HCT116 (cell line): ENCODE measurements around the gene SLC13A3. TPM values are rescaled to one million over a fixed set of nuclear protein-coding genes. Genes with fewer than 3 reads are reported as not detected.

Experiments used
- ATAC-seq: fragments of 200-7000 bp; cut with Tn5 transposase; 2 replicates; pipeline ENCODE4 v1.9.1; 2020; ENCODE audit warnings: mild to moderate bottlenecking, moderate library complexity
- BruUV-seq: library from RNA; stranded (reverse); fragments of 400-500 nt; replicated peaks from 2 replicates; lab custom pipeline; 2021; lab: Mats Ljungman, UMichigan
- CTCF ChIA-PET: fragments of 300-600 bp; sonication (Branson Sonifier 250); formaldehyde crosslinking; loops from one replicate; lab custom pipeline; 2021; ENCODE audit warnings: antibody characterized with exemption; lab: Charles Lee
- POLR2A ChIA-PET: fragments of 300-600, 350-600 bp; sonication (Branson Sonifier 250); formaldehyde crosslinking; loops from one replicate; lab custom pipeline; 2021; ENCODE audit warnings: antibody characterized with exemption; lab: Charles Lee
- RAD21 ChIA-PET, 2 experiments: fragments of 300-600 bp; sonication (Branson Sonifier 250); formaldehyde crosslinking; loops; one replicate each; lab custom pipeline; 2023; ENCODE audit warnings: low total read pairs in 2 of 2; ENCODE audit not compliant: uncharacterized antibody in 2 of 2, unreplicated experiment in 2 of 2, low non-redundant PET in 1 of 2; lab: Charles Lee
- DNase-seq: peaks from one replicate; pipeline ENCODE4 v3.0.0-alpha.2; 2010; ENCODE audit warnings: low read depth, low spot score
- H2AFZ ChIP-seq: fragments of 200-600 bp; shearing (Covaris generic), sonication (generic); 2 replicates; pipeline ENCODE4 v1.6.1; 2017; ENCODE audit warnings: low read depth, mixed run types, mixed read lengths, antibody characterized with exemption, low read length; ENCODE audit not compliant: poor library complexity, severe bottlenecking
- H3K27ac ChIP-seq: 2 replicates; pipeline ENCODE4 v1.5.1; 2012; ENCODE audit warnings: low read depth, low read length
- H3K27me3 ChIP-seq: fragments of 200-600 bp; sonication (generic); 2 replicates; pipeline ENCODE4 v1.6.1; 2016; ENCODE audit warnings: mixed run types, low read length, mixed read lengths; ENCODE audit not compliant: insufficient read depth
- H3K36me3 ChIP-seq, 2 experiments: fragments of 200-500 bp in 1 of 2; fragments of 200-600 bp in 1 of 2; sonication (Bioruptor generic) in 1 of 2; sonication (generic) in 1 of 2; 2 replicates each; pipeline versions ENCODE4 v1.5.1 to v1.6.1; 2014 to 2016; ENCODE audit warnings: low read length in 2 of 2, inconsistent platforms in 1 of 2, mixed read lengths in 1 of 2, mixed run types in 1 of 2; ENCODE audit not compliant: insufficient read depth in 2 of 2, control insufficient read depth in 1 of 2
- H3K4me1 ChIP-seq, 2 experiments: fragments of 200-600 bp in 1 of 2; sonication (generic) in 1 of 2; 2 replicates each; pipeline versions ENCODE4 v1.5.1 to v1.6.1; 2012 to 2017; ENCODE audit warnings: low read length in 2 of 2, inconsistent platforms in 1 of 2, mild to moderate bottlenecking in 1 of 2, mixed read lengths in 1 of 2, mixed run types in 1 of 2, moderate library complexity in 1 of 2; ENCODE audit not compliant: insufficient read depth in 2 of 2, control insufficient read depth in 1 of 2
- H3K4me2 ChIP-seq: fragments of 200-600 bp; sonication (generic); 2 replicates; pipeline ENCODE4 v1.6.1; 2017; ENCODE audit warnings: mixed run types, low read length, mixed read lengths
- H3K4me3 ChIP-seq, 2 experiments: fragments of 200-600 bp in 1 of 2; sonication (generic) in 1 of 2; replicated peaks in 1 of 2; 2 replicates each; pipeline ENCODE4 v1.5.1; 2011 to 2016; ENCODE audit warnings: low read length in 2 of 2, control low read depth in 1 of 2, low read depth in 1 of 2, mild to moderate bottlenecking in 1 of 2, mixed read lengths in 1 of 2, mixed run types in 1 of 2
- H3K79me2 ChIP-seq: fragments of 200-600 bp; sonication (generic); 2 replicates; pipeline ENCODE4 v1.6.1; 2017; ENCODE audit warnings: mild to moderate bottlenecking, mixed run types, low read length, moderate library complexity, mixed read lengths; ENCODE audit not compliant: insufficient read depth
- H3K9ac ChIP-seq: fragments of 200-600 bp; sonication (generic); 2 replicates; pipeline ENCODE4 v1.6.1; 2016; ENCODE audit warnings: low read length, mixed read lengths
- H3K9me2 ChIP-seq: fragments of 200-600 bp; sonication (generic), shearing (Covaris generic); 2 replicates; pipeline ENCODE4 v1.6.1; 2017; ENCODE audit warnings: mixed run types, mild to moderate bottlenecking, moderate library complexity; ENCODE audit not compliant: insufficient read depth
- H3K9me3 ChIP-seq, 2 experiments: fragments of 200-500 bp in 1 of 2; fragments of 200-600 bp in 1 of 2; sonication (Bioruptor generic) in 1 of 2; sonication (generic) in 1 of 2; 2 replicates each; pipeline ENCODE4 v1.6.1; 2014 to 2017; ENCODE audit warnings: low read length in 2 of 2, mixed read lengths in 2 of 2, inconsistent platforms in 1 of 2, low read depth in 1 of 2, mild to moderate bottlenecking in 1 of 2, mixed run types in 1 of 2, moderate library complexity in 1 of 2; ENCODE audit not compliant: control insufficient read depth in 1 of 2, insufficient read depth in 1 of 2
- H4K20me1 ChIP-seq: fragments of 200-600 bp; sonication (generic), shearing (Covaris generic); 2 replicates; pipeline ENCODE4 v1.6.1; 2017; ENCODE audit warnings: mixed run types, mild to moderate bottlenecking, moderate library complexity; ENCODE audit not compliant: insufficient read depth
- CBX3 ChIP-seq: IDR thresholded peaks from 2 replicates; pipeline ENCODE4 v1.6.1; 2012; ENCODE audit warnings: low read depth
- CEBPB ChIP-seq: IDR thresholded peaks from 2 replicates; pipeline ENCODE4 v1.6.1; 2012; ENCODE audit warnings: low read depth
- EGR1 ChIP-seq: IDR thresholded peaks from 2 replicates; pipeline ENCODE4 v1.6.1; 2012; ENCODE audit warnings: low read depth
- ELF1 ChIP-seq: IDR thresholded peaks from 2 replicates; pipeline ENCODE4 v1.6.1; 2012; ENCODE audit warnings: low read depth, borderline replicate concordance
- EZH2 ChIP-seq: fragments of 200-600 bp; sonication (generic); IDR thresholded peaks from 2 replicates; pipeline ENCODE4 v1.6.1; 2017; ENCODE audit warnings: antibody characterized with exemption, mixed run types
- FOSL1 ChIP-seq: IDR thresholded peaks from 2 replicates; pipeline ENCODE4 v1.6.1; 2012; ENCODE audit warnings: low read depth
- JUND ChIP-seq: IDR thresholded peaks from 2 replicates; pipeline ENCODE4 v1.6.1; 2012
- POLR2A ChIP-seq: IDR thresholded peaks from 2 replicates; pipeline ENCODE4 v1.7.0; 2011; ENCODE audit warnings: borderline replicate concordance; ENCODE audit not compliant: insufficient read depth, insufficient read length; ENCODE audit errors: extremely low read depth
- POLR2AphosphoS5 ChIP-seq: IDR thresholded peaks from 2 replicates; pipeline ENCODE4 v1.6.1; 2011; ENCODE audit warnings: mild to moderate bottlenecking, low read depth, low read length, moderate library complexity
- RAD21 ChIP-seq: IDR thresholded peaks from 2 replicates; pipeline ENCODE4 v1.6.1; 2012; ENCODE audit warnings: low read depth, mild to moderate bottlenecking
- SIN3A ChIP-seq: IDR thresholded peaks from 2 replicates; pipeline ENCODE4 v1.6.1; 2012; ENCODE audit warnings: low read depth
- SP1 ChIP-seq: IDR thresholded peaks from 2 replicates; pipeline ENCODE4 v1.6.1; 2012; ENCODE audit warnings: low read depth
- SRF ChIP-seq: IDR thresholded peaks from 2 replicates; pipeline ENCODE4 v1.6.1; 2012; ENCODE audit warnings: low read depth
- YY1 ChIP-seq: IDR thresholded peaks from 2 replicates; pipeline ENCODE4 v1.6.1; 2011; ENCODE audit warnings: low read length, low read depth, moderate library complexity, mild to moderate bottlenecking; ENCODE audit not compliant: insufficient replicate concordance; ENCODE audit errors: extremely low read depth
- intact Hi-C: fragments of 100-400 bp; cut with micrococcal nuclease; formaldehyde crosslinking; loops from 2 replicates; pipeline ENCODE4 v1.10.0; 2022
- total RNA-seq: library from RNA; stranded (reverse); gene quantifications from one replicate; pipeline ENCODE4 v1.2.1, GENCODE V29; 2021; ENCODE audit not compliant: unreplicated experiment
- TF ChIP-seq, protein P1 (sequence below): IDR thresholded peaks from 2 replicates; pipeline ENCODE4 v1.6.1; 2012
- TF ChIP-seq, protein P2 (sequence below): IDR thresholded peaks from 2 replicates; pipeline ENCODE4 v1.6.1; 2012
- TF ChIP-seq, protein P3 (sequence below): IDR thresholded peaks from 2 replicates; pipeline ENCODE4 v1.6.1; 2011; ENCODE audit warnings: mild to moderate bottlenecking, low read length, moderate library complexity; ENCODE audit not compliant: insufficient replicate concordance; ENCODE audit errors: extremely low read depth
- TF ChIP-seq, protein P4 (sequence below): IDR thresholded peaks from 2 replicates; pipeline ENCODE4 v1.6.1; 2012; ENCODE audit warnings: low read depth

SLC13A3 gene
- total RNA-seq, 1 experiment from 2014 or later: not detected

DNA sequence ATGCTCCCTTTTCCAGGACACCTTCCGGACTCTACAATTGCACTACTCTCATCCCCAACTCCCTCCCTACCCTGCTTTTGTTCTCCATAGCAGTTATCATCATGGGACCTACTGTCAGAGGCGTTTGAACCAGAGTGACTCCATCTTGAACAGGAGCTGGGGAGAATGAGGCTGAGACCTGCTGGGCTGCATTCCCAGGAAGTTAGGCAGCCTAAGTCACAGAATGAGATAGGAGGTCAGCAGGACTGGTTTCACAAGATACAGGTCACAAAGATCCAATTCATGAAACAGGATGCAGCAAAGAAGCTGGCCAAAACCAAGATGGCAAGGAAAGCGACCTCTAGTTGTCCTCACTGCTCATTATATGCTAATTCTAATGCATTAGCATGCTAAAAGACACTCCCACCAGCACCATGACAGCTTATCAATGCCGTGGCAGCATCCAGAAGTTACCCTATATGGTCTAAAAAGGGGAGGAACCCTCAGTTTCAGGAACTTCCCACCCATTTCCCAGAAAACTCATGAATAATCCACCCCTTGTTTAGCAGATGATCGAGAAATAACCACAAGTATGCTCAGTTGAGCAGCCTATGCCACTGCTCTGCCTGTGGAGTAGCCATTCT, 15.6 kb downstream of the SLC13A3 start (continued):
- TF ChIP-seq SIN3A: no peak
- no peak for TF ChIP-seq EZH2
- TF ChIP-seq CEBPB: no peak
- TF ChIP-seq, protein P1, sequence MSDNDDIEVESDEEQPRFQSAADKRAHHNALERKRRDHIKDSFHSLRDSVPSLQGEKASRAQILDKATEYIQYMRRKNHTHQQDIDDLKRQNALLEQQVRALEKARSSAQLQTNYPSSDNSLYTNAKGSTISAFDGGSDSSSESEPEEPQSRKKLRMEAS: no peak

DNA sequence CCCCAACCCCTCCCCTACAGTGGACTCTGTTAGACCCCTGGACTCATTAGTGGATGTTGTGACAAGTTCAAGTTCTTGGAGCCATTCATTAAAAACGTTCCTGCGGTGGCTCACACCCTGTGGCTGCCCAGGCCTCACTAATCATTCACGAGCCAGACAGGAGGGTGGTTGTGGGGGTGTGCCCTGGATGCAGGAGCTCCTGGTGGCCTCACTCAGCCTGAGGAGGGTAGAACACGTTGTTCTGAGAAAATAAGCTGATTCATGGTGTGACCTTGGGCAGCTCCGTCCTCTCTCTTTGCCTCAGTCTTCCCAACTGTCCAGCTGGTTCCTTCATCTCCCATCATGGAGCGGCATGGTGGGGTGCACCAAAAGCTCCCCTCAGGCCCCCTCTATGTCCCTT, 16.7 kb downstream of the SLC13A3 start:
- ChIA-PET CTCF (no interaction called here), RAD21 (no interaction called here), POLR2A (no interaction called here)
- H3K36me3 ChIP-seq: no peaks in the 10 kb centered on the region
- H2AFZ ChIP-seq: no peak overlapping the region
- intact Hi-C loops: no loop called here
- H3K4me1 ChIP-seq: no peaks in the 10 kb centered on the region; a peak in 1 of 4 replicates
- H3K27me3 ChIP-seq: no peaks in the 10 kb centered on the region; the same call in 1 of the 2 replicates
- ATAC-seq (no peak), DNase-seq (no peak)
- no peak overlapping the region for H3K4me2 ChIP-seq
- H3K9me3 ChIP-seq: peaks cover 0 to 4% of the 10 kb centered on the region in 2 experiments; a peak in 1 of 4 replicates
- no peaks in the 10 kb centered on the region for H4K20me1 ChIP-seq
- no TSS peak for BruUV-seq
- H3K4me3 ChIP-seq: no peak overlapping the region
- no peaks in the 10 kb centered on the region for H3K79me2 ChIP-seq
- H3K9me2 ChIP-seq: no peaks in the 10 kb centered on the region
- no peak for TF ChIP-seq SP1
- TF ChIP-seq CBX3: no peak
- TF ChIP-seq, protein P2, sequence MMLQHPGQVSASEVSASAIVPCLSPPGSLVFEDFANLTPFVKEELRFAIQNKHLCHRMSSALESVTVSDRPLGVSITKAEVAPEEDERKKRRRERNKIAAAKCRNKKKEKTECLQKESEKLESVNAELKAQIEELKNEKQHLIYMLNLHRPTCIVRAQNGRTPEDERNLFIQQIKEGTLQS: no peak
- TF ChIP-seq POLR2A: no peak
- TF ChIP-seq JUND: no peak
- no peak for TF ChIP-seq POLR2AphosphoS5
- TF ChIP-seq EZH2: no peak
- TF ChIP-seq RAD21: no peak
- no peak for TF ChIP-seq YY1
- TF ChIP-seq EGR1: no peak
- TF ChIP-seq CEBPB: no peak
- no peak for TF ChIP-seq ELF1
- TF ChIP-seq, protein P1: no peak
- no peak for TF ChIP-seq SIN3A
- TF ChIP-seq FOSL1: no peak
- no peak for TF ChIP-seq SRF
- TF ChIP-seq, protein P3, sequence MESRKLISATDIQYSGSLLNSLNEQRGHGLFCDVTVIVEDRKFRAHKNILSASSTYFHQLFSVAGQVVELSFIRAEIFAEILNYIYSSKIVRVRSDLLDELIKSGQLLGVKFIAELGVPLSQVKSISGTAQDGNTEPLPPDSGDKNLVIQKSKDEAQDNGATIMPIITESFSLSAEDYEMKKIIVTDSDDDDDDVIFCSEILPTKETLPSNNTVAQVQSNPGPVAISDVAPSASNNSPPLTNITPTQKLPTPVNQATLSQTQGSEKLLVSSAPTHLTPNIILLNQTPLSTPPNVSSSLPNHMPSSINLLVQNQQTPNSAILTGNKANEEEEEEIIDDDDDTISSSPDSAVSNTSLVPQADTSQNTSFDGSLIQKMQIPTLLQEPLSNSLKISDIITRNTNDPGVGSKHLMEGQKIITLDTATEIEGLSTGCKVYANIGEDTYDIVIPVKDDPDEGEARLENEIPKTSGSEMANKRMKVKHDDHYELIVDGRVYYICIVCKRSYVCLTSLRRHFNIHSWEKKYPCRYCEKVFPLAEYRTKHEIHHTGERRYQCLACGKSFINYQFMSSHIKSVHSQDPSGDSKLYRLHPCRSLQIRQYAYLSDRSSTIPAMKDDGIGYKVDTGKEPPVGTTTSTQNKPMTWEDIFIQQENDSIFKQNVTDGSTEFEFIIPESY: no peak
- TF ChIP-seq, protein P4, sequence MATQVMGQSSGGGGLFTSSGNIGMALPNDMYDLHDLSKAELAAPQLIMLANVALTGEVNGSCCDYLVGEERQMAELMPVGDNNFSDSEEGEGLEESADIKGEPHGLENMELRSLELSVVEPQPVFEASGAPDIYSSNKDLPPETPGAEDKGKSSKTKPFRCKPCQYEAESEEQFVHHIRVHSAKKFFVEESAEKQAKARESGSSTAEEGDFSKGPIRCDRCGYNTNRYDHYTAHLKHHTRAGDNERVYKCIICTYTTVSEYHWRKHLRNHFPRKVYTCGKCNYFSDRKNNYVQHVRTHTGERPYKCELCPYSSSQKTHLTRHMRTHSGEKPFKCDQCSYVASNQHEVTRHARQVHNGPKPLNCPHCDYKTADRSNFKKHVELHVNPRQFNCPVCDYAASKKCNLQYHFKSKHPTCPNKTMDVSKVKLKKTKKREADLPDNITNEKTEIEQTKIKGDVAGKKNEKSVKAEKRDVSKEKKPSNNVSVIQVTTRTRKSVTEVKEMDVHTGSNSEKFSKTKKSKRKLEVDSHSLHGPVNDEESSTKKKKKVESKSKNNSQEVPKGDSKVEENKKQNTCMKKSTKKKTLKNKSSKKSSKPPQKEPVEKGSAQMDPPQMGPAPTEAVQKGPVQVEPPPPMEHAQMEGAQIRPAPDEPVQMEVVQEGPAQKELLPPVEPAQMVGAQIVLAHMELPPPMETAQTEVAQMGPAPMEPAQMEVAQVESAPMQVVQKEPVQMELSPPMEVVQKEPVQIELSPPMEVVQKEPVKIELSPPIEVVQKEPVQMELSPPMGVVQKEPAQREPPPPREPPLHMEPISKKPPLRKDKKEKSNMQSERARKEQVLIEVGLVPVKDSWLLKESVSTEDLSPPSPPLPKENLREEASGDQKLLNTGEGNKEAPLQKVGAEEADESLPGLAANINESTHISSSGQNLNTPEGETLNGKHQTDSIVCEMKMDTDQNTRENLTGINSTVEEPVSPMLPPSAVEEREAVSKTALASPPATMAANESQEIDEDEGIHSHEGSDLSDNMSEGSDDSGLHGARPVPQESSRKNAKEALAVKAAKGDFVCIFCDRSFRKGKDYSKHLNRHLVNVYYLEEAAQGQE: no peak
- H3K9ac ChIP-seq: no peak overlapping the region
- no peak overlapping the region for H3K27ac ChIP-seq
